GM12874 (cell line): ENCODE data around the gene PHOSPHO2.

Experiments
- TF ChIP-seq, protein P1 (sequence below): IDR thresholded peaks from 2 replicates; pipeline ENCODE4 v1.5.1; 2011; ENCODE audit warnings: low read depth, mild to moderate bottlenecking, control low read depth, low read length, moderate library complexity; ENCODE audit not compliant: insufficient read depth

PHOSPHO2 gene

DNA sequence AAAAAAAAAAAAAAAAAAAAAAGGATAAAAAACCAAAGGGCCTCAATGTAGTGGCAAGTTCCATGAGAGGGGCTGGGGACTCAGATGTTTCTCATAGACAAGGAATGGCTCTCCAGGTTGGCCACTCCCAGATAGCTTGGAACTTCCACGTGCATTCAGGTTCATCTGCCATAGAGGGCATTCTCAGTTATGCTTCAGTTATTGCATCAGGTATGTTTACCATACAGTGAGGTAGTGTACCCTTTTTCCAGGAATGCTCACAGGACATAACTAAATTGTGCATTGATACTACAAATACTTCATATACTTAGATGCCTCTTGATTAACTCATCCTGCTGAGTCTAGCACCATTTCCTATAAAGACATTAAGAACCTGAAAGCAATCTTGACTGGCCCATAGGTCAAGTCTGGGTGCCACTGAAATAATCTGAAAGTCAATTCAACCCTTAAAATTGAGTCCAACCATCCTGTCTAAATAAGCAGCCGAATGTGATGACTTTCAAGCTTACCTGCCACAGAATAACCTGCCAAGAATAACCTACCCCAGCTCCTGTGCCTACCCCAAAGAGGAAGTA is 24.7 kb downstream of the PHOSPHO2 start:
- TF ChIP-seq, protein P1, sequence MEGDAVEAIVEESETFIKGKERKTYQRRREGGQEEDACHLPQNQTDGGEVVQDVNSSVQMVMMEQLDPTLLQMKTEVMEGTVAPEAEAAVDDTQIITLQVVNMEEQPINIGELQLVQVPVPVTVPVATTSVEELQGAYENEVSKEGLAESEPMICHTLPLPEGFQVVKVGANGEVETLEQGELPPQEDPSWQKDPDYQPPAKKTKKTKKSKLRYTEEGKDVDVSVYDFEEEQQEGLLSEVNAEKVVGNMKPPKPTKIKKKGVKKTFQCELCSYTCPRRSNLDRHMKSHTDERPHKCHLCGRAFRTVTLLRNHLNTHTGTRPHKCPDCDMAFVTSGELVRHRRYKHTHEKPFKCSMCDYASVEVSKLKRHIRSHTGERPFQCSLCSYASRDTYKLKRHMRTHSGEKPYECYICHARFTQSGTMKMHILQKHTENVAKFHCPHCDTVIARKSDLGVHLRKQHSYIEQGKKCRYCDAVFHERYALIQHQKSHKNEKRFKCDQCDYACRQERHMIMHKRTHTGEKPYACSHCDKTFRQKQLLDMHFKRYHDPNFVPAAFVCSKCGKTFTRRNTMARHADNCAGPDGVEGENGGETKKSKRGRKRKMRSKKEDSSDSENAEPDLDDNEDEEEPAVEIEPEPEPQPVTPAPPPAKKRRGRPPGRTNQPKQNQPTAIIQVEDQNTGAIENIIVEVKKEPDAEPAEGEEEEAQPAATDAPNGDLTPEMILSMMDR, result no peak

DNA sequence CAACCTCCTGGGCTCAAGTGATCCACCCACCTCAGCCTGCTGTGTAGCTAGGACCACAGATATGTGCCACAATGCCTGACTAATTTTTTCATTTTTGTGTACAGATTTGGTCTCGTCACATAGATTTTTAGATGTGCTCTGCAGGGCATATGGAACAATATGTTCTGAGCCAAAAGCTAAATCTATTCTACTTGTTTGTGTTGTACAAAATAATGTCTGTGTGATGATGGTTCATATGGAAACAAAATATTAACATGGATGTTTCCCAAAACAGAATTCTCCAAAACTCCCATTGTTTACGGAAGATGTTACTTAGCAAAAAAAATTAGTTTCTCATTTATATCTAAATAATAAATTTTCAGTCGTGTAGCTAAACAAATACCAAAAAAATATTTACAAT is 26.7 kb downstream of the PHOSPHO2 start:
- TF ChIP-seq, protein P1, result no peak

DNA sequence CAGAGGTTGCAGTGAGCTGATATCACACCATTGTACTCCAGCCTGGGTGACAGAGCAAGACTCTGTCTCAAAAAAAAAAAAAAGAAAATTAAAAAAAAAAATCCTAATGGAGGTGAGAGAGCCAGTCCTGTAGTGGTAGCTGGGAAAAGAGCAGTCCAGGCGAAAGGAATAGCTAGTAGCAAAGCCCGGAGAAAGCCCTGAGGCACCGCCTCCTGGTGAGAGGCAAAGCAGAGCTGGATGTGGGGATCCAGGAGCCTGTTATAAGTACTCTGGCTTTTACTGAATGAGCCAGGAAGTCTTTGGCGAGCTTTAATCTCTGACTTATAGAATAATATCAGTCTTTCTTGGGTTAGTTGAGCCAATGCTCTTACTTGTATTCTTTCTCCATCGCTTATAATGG is 32.8 kb downstream of the PHOSPHO2 start:
- TF ChIP-seq, protein P1, result no peak

DNA sequence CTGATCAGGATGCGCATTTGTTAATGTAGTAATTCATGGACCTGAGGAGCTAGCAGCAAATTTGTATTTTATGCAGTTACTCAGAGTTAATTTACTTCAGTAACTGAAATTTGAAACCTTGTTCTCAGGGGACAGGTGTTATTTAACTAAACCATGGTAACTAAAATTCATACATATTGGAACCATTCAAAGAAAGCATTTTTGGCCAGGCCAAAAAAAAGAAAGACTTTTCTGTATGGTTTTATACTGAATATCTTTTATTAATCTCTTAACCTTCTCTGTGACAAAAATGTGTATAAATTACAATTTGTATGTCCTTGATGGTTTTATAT is 35.0 kb downstream of the PHOSPHO2 start:
- TF ChIP-seq, protein P1, result no peak

DNA sequence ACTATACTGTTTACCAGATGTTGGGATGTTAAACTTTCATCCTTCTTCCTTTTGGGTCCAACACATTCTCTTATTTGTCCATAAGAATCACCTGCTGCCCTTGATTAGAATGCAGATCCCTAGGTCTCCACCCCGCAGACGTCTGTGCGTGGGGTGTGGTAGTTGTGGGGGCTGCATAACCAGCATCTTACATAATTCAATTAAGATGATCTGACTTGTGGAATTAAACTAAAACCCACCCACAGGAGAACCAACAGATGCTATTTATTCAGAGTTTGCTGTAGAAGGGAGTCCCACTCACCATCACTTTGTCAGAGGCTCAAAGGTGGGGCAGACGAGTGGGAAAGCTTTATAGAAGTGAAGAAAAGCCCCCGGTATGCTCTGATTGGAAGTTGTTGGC is 37.8 kb downstream of the PHOSPHO2 start:
- TF ChIP-seq, protein P1, result no peak

DNA sequence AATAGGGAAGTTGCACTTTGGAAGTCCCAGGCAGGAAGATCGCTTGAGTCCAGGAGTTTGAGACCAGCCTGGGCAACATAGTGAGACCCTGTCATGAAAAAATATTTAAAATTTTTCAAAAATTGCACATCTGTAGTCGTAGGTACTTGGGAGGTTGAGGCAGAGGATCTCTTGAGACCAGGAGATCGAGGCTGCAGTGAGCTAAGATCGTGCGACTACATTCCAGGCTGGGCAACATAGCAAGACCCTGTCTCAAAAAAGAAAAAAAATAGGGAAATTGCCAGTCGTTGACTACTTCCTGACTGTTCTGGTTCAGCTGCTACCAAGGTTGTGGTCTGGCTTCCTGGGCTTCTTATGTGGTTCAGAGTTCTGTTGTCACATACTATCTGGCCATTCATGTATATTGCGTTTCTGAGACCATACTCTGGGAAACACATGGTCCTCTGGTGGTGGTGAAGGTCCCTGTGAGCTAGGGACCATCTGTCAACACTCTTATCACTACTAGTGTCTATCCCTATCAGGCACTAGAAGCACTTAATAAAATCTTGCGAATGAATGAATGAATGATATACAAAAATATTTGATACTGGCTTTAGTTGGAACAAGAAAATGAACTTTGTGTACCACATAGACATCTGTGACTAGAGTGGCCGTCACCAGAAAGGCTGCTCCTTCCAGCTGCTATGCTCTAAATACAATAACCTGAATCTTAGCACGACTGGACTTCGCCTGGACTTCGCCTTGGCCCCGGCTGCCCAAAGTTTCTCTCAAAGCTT is 38.5 kb downstream of the PHOSPHO2 start:
- TF ChIP-seq, protein P1, result no peak

DNA sequence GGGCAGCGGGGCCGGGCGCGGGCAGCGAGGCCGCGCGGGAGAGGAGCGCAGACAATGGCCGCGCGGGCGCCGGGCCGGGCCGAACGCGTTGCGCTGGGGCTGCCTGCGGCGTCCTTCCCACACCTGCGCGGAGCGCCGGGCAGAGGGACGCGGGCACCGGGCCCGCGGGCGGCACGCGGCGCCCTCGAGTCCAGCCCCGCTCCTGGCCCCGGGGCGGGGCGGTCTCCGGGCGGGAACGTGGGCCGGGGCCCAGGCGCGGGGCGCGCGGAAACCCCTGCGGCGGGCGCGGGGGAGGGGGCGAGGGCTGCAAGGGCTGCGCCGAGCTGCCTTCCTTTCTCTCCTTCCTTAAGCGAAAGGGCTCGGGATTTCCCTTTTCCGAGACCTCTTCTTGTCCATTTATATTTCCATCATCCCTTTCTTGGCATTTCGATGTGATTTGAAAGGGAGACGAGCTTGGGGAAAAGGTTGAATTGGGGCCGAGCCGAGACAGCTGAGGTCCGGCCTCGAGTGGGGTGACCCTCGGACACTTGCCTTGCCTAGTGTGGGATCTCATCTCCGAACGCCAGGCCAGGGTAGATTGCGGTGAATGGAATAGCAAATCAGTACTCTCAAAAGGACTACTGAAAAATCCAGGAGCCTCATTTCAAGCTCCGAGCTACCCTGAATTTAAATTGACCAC is 40.0 kb downstream of the PHOSPHO2 start:
- TF ChIP-seq, protein P1, result no peak
